NT2/D1 (cell line): Measurements from ENCODE around the gene ITGA2B.

ENCODE experiments used
- YY1 ChIP-seq: IDR thresholded peaks from 2 replicates; pipeline ENCODE4 v1.6.1; 2011; ENCODE audit not compliant: insufficient read length, insufficient read depth
- ZNF274 ChIP-seq: IDR thresholded peaks from 2 replicates; pipeline ENCODE4 v1.6.1; 2011; ENCODE audit warnings: mild to moderate bottlenecking, low read depth, low read length

GRCh38 chr17:44409309-44410028, 20.0 kb upstream of the ITGA2B start:
- TF ChIP-seq ZNF274 (no peak), YY1 (no peak)
